ENCODE data around the gene ZBTB20. TPM values are rescaled to one million over a fixed set of nuclear protein-coding genes. Genes with fewer than 3 reads are reported as not detected.

The ZBTB20 gene
- polyA plus RNA-seq, 1 of the 3 experiments (the other 2 are of a cell fraction) = 0.43 TPM

- TF ChIP-seq REST (IDR thresholded peaks at IDR 0.05; ENCODE audit: low read depth, low read length) (no peak), EZH2phosphoT487 (IDR thresholded peaks at IDR 0.05; ENCODE audit: borderline replicate concordance, low read depth) (no peak), ELF1 (IDR thresholded peaks at IDR 0.05) (no peak), NRF1 (IDR thresholded peaks at IDR 0.05; ENCODE audit: low read depth, low read length) (no peak), CHD2 (IDR thresholded peaks at IDR 0.05; ENCODE audit: low read length, partially characterized antibody) (no peak)
These were observed 173.6 kb downstream of the ZBTB20 start (continued) for GRCh38 chr3:114973536-114973935.

GRCh38 chr3:114967168-114967567, 179.9 kb downstream of the ZBTB20 start:
- Histone ChIP-seq H3K9me2 (peaks cover 5% of the 10 kb centered on the region; the same call in 1 of the 2 replicates), H3K4me1 (ENCODE audit: control insufficient read depth in 1 of 2, insufficient read depth in 2 of 2, low read depth in 1 of 2, low read length in 1 of 2) (no peaks in the 10 kb centered on the region), H3K4me3 (ENCODE audit: low read depth in 2 of 2, low read length in 1 of 2) (no peak overlapping the region), H2AFZ (ENCODE audit: low read depth) (no peak overlapping the region), H3K27me3 (ENCODE audit: insufficient read depth) (no peaks in the 10 kb centered on the region), H3K36me3 (replicated peaks in 1 of 2; ENCODE audit: control insufficient read depth in 1 of 2, insufficient read depth in 2 of 2, low read length in 1 of 2) (no peaks in the 10 kb centered on the region), H3K9me3 (no peaks in the 10 kb centered on the region), H3K4me2 (no peak overlapping the region), H3K27ac (ENCODE audit: low read depth in 2 of 2, low read length in 1 of 2) (no peak overlapping the region), H3K9ac (no peak overlapping the region), H4K20me1 (ENCODE audit: insufficient read depth) (no peaks in the 10 kb centered on the region), H3F3A (replicated peaks; ENCODE audit: insufficient read depth) (no peaks in the 10 kb centered on the region), H3K79me2 (ENCODE audit: insufficient read depth) (no peaks in the 10 kb centered on the region)
- WGBS (ENCODE audit: low lambda C conversion rate) = 16% methylated on average over 1 of the region's 1 CpG
- POLR2A ChIA-PET = no interaction called here
- DNase-seq = no peak
- TF ChIP-seq CTCF (IDR thresholded peaks at IDR 0.05) = no peak
- TF ChIP-seq TEAD4 (IDR thresholded peaks at IDR 0.05; ENCODE audit: borderline replicate concordance, insufficient read depth) = no peak
- TF ChIP-seq FOXJ3 (CRISPR knock-in tag; IDR thresholded peaks at IDR 0.05) = no peak
- TF ChIP-seq RCOR1 (IDR thresholded peaks at IDR 0.05; ENCODE audit: low read length) = no peak
- no peak for TF ChIP-seq SIN3A (IDR thresholded peaks at IDR 0.05; ENCODE audit: borderline replicate concordance, low read depth, low read length)
- TF ChIP-seq ZBTB33 (IDR thresholded peaks at IDR 0.05; ENCODE audit: borderline replicate concordance, low read depth) = no peak
- no peak for TF ChIP-seq RAD21 (IDR thresholded peaks at IDR 0.05; ENCODE audit: low read length)
- no peak for TF ChIP-seq RFX5 (IDR thresholded peaks at IDR 0.05; ENCODE audit: low read length)
- TF ChIP-seq EP300 (IDR thresholded peaks at IDR 0.05; ENCODE audit: borderline replicate concordance in 1 of 2, low read depth in 1 of 2, low read length in 1 of 2) = no peak
- no peak for TF ChIP-seq ELF1 (IDR thresholded peaks at IDR 0.05)
- TF ChIP-seq MAX (IDR thresholded peaks at IDR 0.05; ENCODE audit: low read depth) = no peak
- no peak for TF ChIP-seq REST (IDR thresholded peaks at IDR 0.05; ENCODE audit: low read depth, low read length)
- TF ChIP-seq FOXM1 (IDR thresholded peaks at IDR 0.05; ENCODE audit: low read depth) = no peak
- CTCF ChIA-PET = no interaction called here

Data from SK-N-SH (cell line).